Measurements from ENCODE around the gene NPC2.

Gene NPC2

DNA sequence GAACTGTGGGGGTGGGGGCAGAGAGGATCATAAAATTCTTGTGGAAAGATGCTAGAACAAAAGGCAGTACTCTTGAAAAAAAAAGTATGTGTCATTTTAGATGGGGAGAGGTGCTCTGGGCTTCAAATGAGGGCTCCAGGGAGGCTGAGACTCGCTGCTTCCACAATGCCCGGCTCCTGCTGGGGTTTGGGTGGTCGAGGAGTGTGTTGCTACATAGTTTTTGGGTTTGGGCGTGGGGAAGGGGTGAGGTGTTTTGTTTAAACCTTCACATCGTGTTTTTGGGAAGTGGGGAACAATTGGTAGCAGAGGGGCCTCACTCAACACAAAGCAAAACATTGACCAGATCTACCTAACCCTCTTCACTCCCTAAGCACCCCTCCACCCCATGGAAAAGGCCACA lies 8.6 kb upstream of the NPC2 start:
- no peak for DNase-seq

DNA sequence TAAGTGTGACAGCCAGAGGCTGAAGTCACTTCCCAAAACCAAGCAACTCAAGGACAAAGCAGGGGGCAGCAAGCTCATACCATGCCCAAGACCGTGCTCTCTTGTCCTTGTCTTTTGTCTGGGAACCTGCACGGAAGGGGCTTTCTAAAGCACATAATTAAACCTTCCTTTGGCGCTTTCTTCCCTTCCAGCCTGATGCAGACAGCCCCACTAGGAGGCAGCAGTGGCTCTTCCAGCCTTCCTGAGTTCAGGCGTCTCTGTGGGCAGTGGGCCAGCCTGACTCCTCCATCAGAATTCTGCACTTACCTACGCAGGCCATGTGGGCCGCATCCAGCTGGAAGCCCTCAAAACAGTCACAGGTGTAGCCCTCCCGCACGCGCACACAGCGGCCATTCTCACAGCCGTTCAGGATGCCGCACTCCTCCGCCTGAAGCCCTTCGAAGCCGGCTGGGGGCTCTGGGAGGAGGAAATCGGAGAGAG lies 8.1 kb upstream of the NPC2 start:
- DNase-seq, result no peak

DNA sequence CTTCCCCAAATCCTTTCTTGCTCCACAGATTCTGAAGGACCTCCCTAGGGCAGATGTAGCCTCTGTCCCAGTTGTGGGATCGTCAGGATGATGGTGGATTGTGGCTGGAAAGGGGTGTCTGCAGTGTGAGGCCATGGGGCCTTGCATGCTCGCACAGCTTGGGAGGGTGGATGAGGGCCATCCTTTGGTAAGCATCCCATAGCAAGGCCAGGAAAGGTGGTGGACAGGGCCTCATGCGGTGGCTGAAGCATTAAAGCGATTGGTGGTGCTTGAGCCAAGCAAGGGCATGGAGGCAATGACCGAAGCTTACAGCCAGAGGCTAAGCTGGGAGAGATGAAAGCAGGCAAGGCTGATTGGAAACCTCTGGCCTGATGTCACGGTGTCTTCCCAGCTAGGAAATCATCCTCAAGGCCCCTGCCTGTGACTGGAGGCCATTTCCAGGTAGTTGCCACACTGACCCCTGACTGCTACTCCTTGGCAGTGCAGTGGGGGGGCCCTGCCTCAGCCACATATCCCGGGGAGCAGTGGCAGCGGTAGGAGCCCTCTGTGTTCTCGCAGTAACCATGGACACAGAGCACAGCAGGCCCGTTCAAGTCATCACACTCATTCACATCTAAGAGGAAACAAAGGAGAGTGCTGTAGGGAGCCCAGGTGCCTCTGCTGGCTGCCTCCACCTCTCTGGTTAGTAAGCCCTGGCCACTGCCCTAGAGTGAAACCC lies 7.5 kb upstream of the NPC2 start:
- no peak for DNase-seq

DNA sequence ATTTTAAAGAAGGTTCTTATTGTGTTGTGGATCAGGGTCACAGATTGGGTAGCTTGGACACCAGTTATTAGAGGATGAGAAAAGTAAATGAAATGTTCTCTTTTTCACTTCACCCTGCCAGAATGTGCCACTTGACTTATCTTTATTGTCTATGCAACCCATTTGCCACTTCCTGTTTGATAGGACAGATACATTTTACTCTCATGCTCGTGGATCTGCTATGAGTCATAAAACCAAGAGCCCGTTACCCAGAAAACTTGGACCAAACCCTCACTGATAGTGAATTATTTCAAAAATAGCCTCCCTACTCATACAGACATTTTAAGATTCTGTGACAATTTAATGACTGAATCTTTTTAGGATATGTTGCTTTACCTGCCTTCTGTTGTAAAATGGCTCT lies 2.3 kb upstream of the NPC2 start:
- DNase-seq, result no peak

DNA sequence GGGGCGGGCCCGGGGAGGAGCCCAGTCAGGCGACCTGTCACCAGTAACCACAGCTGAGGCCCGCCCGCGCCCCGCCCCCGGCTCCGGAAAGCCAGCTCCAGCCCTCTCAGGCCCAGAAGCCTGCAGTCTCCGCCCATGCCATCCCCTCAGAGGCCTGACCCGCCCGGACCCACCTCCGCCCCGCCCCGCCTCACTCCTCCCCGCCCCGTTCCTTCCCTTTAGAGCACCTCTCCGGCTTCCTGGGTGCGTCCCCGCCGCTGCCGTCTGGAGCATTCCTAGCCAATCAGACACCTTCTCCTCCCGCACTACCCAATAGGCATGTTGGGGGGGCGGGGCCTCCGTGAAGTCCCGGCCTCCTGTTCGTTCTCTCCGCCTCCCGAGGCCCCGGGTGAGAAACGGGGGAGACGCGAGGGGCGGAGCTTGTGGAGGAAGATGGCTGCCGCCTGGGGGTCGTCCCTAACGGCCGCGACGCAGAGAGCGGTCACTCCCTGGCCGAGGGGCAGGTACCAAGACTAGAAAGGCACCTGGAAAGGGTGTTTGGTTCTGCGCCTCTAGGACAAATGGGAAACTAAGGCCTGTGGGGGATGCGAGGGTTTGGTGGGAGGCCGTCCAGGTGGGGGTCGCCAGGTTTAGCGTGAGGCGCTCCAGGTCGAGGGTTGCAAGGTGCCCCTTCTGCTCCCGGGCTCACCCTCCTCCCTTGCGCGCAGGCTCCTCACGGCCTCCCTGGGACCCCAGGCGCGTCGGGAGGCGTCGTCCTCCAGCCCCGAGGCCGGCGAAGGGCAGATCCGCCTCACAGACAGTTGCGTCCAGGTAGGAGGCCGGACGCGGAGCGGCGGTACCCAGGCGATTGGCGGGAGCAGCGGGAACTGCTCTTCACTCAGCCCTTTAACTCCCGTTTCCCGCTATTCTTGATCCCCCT lies 497 bp upstream of the NPC2 start, which contains the start of gene ISCA2:
TSS of gene ISCA2 (plus strand) at position 423 of the 919 bp plus-strand sequence. CDS start at position 433, 10 bp downstream.
- peak; percentile 100 for DNase-seq

DNA sequence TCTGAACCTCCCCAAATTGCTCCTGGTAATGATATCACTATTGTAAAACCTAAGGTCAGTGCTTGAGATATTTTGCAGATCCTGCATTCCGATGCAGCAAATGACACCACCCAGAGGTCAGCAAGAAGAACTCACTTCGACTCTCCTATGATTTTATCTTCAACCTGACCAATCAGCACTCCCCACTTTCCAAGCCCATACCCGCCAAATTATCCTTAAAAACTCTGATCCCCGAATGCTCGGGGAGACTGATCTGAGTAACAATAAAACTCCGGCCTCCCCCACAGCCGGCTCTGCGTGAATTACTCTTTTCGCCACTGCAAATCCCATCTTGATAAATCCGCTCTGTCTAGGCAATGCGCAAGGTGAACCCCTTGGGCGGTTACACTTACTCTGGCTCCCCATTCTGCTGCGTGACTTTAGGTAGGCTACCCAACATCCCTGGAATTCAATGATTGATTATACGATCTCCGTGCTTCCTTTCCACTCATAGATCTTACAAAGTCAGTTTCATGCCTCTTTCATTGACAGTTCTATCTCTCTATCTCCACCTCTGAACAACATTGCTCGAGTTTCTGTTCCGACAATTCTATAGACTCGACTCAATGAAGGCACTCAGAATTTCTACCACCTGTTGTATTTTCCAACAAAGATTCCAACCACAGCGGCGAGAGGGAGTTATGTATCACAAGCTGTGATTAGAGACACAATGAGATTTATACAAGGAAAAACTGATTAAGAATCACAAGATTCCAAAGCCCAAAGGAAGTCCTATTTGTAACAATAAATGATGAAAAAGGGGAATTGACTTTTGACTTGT lies 939 bp downstream of the NPC2 start:
- DNase-seq, result no peak

DNA sequence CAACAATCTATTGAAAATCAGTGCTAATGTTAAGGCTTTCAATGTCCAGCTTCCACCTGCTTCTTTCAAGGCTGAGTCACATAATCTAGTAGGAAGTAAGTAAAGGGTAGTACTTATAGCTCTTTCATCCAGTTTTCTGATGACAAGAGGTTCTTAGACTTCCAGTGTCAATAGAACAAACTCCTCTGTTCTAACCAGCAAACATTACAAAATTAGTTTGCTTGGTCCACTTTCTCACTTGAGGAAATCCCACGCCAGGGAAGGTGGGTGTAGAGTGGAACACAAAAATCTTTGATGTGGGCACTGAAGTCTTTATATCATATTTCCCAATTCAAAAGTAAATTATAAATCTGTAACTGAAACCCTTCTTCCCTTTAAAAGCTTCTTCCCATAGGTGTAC lies 2.6 kb downstream of the NPC2 start:
- DNase-seq, result no peak

DNA sequence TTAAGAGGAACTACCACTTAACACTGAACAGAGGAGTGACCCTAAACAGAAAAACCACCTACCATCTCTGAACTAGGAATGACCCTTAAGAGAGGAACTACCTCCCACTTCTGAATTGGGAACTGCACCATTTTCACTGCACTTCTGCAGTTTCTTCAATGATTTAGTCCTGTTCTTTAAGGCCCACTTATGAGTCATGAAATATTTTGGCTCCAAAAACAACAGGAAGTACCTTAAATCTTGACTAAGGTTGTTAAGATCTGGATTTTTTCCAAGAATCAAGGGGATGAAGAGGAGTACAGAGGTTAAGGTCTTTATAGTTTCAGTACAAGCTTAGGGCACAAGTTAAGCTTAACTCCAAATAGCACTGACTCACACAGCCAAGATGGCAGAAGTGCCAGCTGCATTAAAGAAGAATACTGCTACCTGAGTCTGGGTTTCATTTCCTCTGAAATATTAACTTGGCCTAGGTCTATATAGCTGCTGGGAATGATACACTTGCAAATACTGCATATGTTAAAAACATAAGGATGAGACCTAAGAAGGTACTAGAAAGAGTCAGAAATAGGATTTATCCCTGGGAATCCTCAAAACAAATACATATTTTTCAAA lies 4.2 kb downstream of the NPC2 start:
- no peak for DNase-seq

DNA sequence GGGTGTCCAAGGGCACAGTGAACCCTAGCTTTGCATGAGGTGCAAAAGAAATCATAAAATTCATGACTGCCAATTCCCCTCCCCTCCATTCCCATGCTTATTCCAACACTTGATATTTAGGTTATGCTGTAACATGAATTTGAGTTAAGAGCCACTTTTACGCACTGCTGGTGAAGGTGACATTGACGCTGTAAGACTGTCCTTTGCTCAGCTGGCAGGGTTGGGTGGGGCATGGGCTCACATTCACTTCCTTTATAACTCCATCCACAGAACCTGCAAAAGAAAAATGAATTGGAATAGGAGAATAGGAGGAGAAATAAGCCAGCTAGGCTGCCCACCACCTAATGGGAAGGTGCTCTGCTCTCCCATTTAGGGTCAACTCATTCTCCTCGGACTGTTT lies 6.9 kb downstream of the NPC2 start:
- no peak for DNase-seq

DNA sequence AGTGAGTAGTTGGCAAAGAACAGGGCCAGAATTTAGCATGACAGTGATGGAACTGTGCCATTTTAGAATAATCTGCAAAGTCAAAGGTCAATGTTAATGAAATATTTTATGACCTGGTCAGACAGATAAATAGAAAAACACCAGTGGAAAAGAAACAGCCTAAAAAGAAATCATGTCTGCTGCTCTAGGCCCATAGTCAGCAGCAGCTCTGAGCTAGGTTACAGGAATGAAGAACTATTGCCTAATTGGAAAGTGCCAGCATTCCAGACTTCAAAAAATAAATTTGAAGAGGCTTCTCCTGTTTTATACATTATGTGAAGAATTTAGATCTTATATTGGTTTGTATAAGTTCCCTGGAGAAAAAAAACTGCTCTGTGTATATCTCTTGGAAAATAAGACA lies 9.8 kb downstream of the NPC2 start:
- no peak for DNase-seq

DNA sequence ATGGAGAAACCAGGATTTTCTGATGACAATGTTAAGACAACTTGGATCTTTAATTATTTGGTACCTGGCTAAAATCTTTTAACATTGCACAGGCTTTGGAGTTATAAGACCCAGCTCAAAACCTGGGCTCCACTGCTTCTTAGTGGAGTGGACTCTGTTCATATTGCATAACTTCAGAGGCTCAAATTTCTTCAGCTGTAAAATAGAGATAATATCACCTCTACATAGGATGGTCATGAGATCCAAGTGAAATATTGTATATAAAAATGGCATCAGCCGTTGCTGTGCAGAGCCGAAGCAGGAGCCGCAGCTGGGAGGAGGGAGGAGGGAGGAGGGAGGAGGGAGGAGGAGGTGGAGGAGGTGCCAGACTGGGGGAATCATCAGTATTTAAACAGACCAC lies 10.5 kb downstream of the NPC2 start:
- DNase-seq, result no peak

DNA sequence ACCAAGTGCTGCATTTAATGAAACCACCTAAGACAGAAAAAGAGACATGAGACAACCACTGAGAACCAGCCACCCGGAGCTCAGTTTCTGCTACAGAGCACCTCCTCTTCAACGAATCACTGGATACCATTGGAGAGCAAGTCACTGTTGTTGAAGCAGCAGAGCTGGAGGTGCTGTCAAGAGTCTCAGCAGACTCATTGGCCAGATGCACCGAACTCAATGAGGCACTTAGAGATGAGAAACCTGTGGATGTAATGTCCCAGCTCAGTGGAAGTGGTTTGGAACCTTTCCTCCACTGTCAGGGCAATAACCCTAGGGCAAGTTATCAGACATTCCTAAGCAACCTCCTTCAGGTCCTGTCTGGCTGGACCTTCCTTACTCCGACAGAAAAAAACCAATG lies 13.1 kb downstream of the NPC2 start:
- DNase-seq, result no peak

DNA sequence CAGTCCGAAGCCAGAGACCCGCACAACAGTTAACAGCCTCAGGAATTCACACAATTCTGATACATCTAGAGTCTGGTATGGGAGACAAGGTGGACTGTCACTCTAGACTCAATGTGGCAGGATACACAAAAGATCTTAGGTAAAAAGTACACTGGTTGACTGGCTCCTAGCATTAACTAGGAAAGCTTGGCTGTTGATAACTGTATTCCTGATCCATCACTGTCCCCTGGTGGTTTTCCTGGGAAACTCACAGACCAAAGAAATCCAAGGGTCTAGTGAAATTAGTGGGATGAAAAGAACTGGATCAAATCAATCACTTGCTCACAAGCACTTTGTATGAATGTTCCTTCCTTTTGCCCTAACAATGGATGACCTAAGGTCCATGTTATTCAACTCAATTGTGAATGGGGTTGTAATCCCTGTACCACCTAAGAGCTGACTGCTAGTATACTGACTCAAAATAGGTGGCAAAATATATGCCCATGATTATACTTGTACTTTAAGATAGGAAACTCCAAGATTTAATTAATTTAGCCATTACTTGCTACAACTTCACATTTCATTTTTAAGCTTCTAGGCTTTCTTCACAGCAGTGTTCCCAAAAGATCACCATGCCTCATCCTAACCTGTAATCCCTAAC lies 14.0 kb downstream of the NPC2 start:
- DNase-seq, result no peak

DNA sequence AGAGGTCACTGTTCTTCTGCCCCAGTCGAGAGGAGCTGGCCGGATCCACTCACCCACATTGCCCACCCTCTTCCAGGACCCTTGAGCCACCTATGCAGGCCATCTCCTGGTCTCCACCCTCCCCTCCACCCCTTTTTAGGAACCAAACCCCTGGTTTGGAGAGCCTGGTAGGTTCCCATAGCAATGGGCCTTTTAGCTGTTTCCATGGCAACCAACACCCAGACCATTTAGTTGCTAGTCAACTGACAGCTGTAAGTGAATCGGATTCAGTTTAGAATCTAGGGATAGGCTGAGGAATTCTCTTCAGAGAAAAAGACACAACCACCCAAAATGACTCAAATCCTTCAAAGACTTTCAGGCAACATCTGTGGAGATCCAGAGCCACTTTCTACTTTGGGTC lies 16.5 kb downstream of the NPC2 start:
- DNase-seq, result no peak

DNA sequence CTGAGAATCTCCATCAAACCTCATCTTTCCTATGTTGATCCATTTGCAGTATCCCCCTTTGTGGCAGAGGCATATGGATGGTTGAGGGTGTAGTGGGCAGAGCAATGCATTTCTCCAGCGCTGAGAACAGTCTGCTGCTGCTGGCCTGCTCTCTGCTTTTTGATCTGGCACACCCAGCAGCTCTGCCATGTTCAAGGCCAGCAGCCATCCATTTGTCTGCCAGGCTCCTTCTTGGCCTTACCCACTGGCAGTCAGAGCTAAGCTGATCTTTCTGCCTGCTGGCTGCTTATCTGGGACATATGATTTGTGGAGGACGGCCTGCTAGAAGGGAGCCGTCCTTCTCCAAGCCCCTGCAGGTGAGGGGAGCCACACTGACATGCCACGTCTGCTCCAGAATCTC lies 17.0 kb downstream of the NPC2 start:
- DNase-seq, result no peak

DNA sequence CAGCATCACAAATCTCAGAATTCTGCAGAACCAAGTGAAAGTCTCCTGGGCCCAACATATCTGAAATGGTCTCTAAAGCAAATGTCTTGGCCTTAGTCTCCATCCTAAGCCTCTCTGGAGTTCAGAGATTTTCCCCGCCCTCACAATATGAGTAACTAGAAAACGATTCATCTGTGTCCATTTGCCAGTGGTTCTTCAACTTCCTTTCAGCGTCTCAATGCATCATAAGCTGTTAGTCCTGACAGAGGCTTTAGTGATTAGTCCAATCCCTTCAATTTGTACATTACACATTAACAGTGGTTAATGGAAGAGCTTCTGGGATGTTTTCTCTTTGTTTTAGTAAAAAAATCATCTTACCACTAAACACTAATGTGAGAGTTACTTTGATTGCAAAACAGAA lies 17.4 kb downstream of the NPC2 start:
- no peak for DNase-seq

DNA sequence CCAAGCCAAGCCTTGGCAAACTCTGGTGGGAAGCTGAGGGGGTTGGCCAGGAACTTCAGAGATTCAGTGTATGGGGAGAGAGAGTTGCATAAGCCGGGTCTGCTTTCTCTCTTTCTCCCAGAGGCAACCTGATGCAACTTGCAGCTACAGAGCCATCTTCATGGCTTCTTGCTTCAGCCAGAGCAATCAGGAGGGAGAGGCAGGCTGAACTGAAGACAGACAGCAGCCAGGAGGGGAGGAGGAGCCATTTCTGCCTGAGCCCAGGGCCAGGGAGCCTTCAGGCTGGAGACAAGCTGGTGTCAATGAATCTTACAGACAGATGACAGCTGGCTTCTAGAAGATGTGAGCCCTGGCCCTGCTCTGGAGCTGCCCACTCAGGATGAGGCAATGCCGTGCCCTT lies 18.7 kb downstream of the NPC2 start:
- DNase-seq, result no peak

DNA sequence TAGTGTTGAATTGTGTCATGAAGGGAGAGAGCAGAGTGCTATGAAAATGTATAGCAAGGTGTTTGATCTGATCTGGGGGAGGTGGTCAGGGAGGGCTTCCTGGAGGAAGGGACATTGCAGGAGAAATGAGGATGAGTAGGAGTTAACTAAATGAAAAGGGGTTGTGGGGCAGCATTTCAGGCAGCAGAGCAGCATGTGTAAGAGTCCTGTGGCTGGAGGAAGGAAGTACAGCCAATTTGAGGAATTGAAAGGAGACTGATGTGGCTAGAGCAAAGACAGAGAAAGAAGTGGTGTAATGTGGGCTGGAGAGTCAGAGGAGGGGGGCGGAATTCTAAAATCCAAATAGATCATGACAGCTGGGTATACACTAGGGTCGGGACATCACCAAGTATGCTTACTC lies 20.5 kb downstream of the NPC2 start:
- no peak for DNase-seq

DNA sequence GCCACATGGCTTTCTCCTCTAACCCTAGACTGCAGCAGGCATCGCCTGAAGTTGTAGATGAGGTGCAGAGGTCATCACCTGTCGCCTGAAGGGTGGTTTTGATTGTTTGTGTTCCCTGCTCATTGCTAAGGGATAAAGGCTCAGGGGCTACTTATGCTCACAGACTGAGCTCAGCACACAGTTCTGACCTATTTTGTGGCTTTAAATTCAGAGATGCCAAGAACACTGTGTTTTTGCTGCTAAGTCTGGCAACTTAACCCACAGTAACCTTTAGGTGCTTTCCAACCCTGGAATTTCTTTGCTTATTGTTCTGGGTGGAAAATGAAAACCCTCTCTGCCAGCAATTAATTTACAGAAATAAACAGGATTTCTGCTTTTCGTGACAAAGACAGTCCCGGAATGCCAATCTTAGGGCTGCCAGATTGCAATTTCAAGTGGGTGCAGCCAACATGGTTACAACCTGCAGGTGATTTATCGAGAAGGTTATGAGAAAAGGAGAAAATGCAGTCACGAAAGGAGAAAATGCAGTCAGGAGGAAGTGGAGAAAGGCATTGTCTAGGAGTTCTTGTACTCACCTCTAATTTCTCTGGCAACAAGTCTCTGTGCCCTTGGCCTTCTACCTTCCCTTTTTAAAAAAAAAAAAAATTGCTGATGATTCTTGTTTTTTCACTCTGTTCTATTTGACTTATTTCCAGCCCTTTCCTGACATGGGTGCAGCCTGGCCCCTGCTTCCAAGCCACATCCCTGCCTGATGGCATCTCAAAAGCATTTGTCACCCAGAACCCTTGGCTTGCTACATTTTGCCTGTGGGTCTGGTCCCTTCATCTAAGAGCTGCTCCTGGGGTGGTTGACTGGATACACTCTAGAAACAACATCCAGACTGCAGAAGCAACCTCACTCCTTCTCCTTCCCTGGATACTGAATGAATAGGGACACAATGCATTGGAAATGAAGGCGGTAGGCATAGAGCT lies 23.3 kb downstream of the NPC2 start:
- DNase-seq, result no peak

DNA sequence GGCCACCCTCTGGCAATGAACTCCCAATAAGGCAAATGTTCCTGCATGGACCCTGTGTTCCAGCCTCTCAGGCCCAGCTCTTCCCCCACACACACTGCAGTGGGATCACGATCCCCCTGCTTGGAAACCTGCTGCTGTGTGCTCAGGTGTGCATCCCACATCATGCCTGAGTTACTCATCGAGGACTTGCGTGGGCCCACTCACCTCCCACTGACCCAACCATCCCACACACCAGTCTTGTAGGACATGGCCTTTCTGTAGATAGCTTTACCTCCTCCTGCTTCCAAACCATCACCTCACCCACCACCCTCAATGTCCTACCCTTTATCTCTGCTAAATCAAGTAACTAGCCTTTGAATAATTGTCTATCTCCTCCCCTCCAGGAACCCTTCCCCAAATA lies 24.6 kb downstream of the NPC2 start:
- DNase-seq, result no peak

DNA sequence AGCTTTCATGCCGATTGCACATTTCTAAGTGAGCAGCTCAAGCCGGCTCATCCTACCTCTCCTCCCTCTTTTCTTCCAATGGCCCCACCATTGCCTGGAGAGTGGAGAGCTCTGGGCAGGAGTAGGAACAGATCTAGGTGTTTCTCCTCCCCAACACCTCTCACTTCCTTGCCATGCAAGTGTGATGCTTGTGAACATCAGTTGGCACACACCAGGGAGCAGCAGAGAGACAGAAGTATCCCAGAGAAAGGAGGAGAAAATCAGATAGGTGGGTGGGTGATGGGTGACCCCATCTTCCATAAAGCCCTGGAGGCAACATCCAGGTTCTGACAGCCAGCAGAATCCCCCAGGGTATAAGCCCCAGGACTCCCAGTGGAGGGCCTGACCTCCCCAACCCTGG lies 27.8 kb downstream of the NPC2 start:
- no peak for DNase-seq

Measured in NCI-H1048 (cell line).